Effector memory CD4-positive, alpha-beta T cell (primary cell): Measurements from ENCODE around the gene PFKL.
"Not testable (repeated sequence)": the region's sequence is repeated elsewhere in the genome, so short reads cannot be mapped to it uniquely, and the experiment has no call there.

ENCODE experiments used
- DNase-seq, 3 donors: peaks; one replicate each; pipeline ENCODE4 v3.0.0-alpha.2; 2020
- H3K27ac ChIP-seq: 2 replicates; pipeline ENCODE4 v1.7.0; 2013; ENCODE audit warnings: mild to moderate bottlenecking, low read length, moderate library complexity; ENCODE audit not compliant: insufficient read depth, poor library complexity, severe bottlenecking
- H3K27me3 ChIP-seq: replicated peaks from 2 replicates; pipeline ENCODE4 v1.7.0; 2013; ENCODE audit warnings: mild to moderate bottlenecking, low read length; ENCODE audit not compliant: insufficient read depth, control insufficient read depth, poor library complexity, severe bottlenecking
- H3K36me3 ChIP-seq: 2 replicates; pipeline ENCODE4 v1.7.0; 2013; ENCODE audit warnings: mild to moderate bottlenecking, low read length, moderate library complexity; ENCODE audit not compliant: control insufficient read depth, insufficient read depth
- H3K4me1 ChIP-seq: 2 replicates; pipeline ENCODE4 v1.7.0; 2013; ENCODE audit warnings: low read length, mild to moderate bottlenecking; ENCODE audit not compliant: control insufficient read depth, insufficient read depth, poor library complexity, severe bottlenecking
- H3K4me3 ChIP-seq: 2 replicates; pipeline ENCODE4 v1.7.0; 2013; ENCODE audit warnings: low read length, low read depth, mild to moderate bottlenecking; ENCODE audit not compliant: insufficient read depth, poor library complexity, severe bottlenecking
- H3K9me3 ChIP-seq: 2 replicates; pipeline ENCODE4 v1.7.0; 2013; ENCODE audit warnings: mild to moderate bottlenecking, low read length, moderate library complexity; ENCODE audit not compliant: control insufficient read depth

PFKL gene

GRCh38 chr21:44334329-44335030, 34.6 kb downstream of the PFKL start:
- Histone ChIP-seq H3K4me3 (no peak overlapping the region), H3K27me3 (no peaks in the 10 kb centered on the region), H3K27ac (no peak overlapping the region), H3K9me3 (no peaks in the 10 kb centered on the region), H3K4me1 (no peaks in the 10 kb centered on the region), H3K36me3 (peaks cover 20% of the 10 kb centered on the region)
- no peak for DNase-seq

GRCh38 chr21:44335266-44336059, 35.6 kb downstream of the PFKL start:
- H3K4me3 ChIP-seq, result no peak overlapping the region

GRCh38 chr21:44337449-44337848, 37.6 kb downstream of the PFKL start:
- DNase-seq, result no peak
- Histone ChIP-seq H3K9me3 (no peaks in the 10 kb centered on the region), H3K4me1 (peaks cover 7% of the 10 kb centered on the region), H3K4me3 (no peak overlapping the region), H3K27me3 (no peaks in the 10 kb centered on the region), H3K27ac (no peak overlapping the region), H3K36me3 (peaks cover 13% of the 10 kb centered on the region)

More at GRCh38 chr21:44335266-44336059, 35.6 kb downstream of the PFKL start:
- H3K27ac ChIP-seq, result no peak overlapping the region
- no peak for DNase-seq
- H3K36me3 ChIP-seq, result peaks cover 20% of the 10 kb centered on the region
- H3K4me1 ChIP-seq, result peaks cover 7% of the 10 kb centered on the region
- no peaks in the 10 kb centered on the region for H3K27me3 ChIP-seq
- no peaks in the 10 kb centered on the region for H3K9me3 ChIP-seq

- Histone ChIP-seq H3K36me3 (peaks cover 13% of the 10 kb centered on the region), H3K9me3 (no peaks in the 10 kb centered on the region), H3K4me3 (no peak overlapping the region), H3K27ac (no peak overlapping the region), H3K27me3 (no peaks in the 10 kb centered on the region), H3K4me1 (peaks cover 7% of the 10 kb centered on the region)
- DNase-seq, result peak; percentile 36 to 49 (median 41)
Observed at GRCh38 chr21:44337941-44338895, 38.4 kb downstream of the PFKL start.

- Histone ChIP-seq H3K27me3 (no peaks in the 10 kb centered on the region), H3K4me3 (peak within 1 kb of the TSS; percentile 67), H3K27ac (peak within 1 kb of the TSS; percentile 97), H3K9me3 (no peaks in the 10 kb centered on the region), H3K4me1 (peaks cover 7% of the 10 kb centered on the region), H3K36me3 (peaks cover 13% of the 10 kb centered on the region)
- peak; percentile 91 to 92 (median 92) for DNase-seq
Observed at GRCh38 chr21:44338971-44339910, 39.4 kb downstream of the PFKL start, which contains the start of gene CFAP410. Gene CFAP410, minus strand, starts transcription at chr21:44339390. Its CDS starts 196 bp downstream, at chr21:44339194.

- H3K27me3 ChIP-seq, H3K9me3 ChIP-seq, DNase-seq, H3K4me1 ChIP-seq, H3K36me3 ChIP-seq, H3K27ac ChIP-seq, H3K4me3 ChIP-seq: not testable (repeated sequence)
Observed at GRCh38 chr21:44341726-44342458, 42.0 kb downstream of the PFKL start.

- not testable (repeated sequence) for H3K27ac ChIP-seq, H3K4me1 ChIP-seq, DNase-seq, H3K36me3 ChIP-seq, H3K4me3 ChIP-seq, H3K27me3 ChIP-seq, H3K9me3 ChIP-seq
Observed at GRCh38 chr21:44342981-44343380, 43.1 kb downstream of the PFKL start.

GRCh38 chr21:44344541-44345183, 44.8 kb downstream of the PFKL start:
- Histone ChIP-seq H3K36me3 (no peaks in the 10 kb centered on the region), H3K4me3 (no peak overlapping the region), H3K27me3 (no peaks in the 10 kb centered on the region), H3K27ac (no peak overlapping the region), H3K9me3 (no peaks in the 10 kb centered on the region), H3K4me1 (peaks cover 7% of the 10 kb centered on the region)
- DNase-seq, result no peak
